Smooth muscle cell (in vitro differentiated cells): ENCODE data around the gene NPDC1. TPM values are rescaled to one million over a fixed set of nuclear protein-coding genes. Genes with fewer than 3 reads are reported as not detected.

Experiments used
- DNase-seq: peaks from one replicate; lab custom pipeline; 2025; ENCODE audit not compliant: unreplicated experiment; lab: John Stamatoyannopoulos, UW
- H2AFZ ChIP-seq: fragments of 200-600 bp; sonication (generic); 2 replicates; pipeline ENCODE4 v1.6.0; 2016; ENCODE audit warnings: antibody characterized with exemption, low read depth, mild to moderate bottlenecking
- H3F3A ChIP-seq: fragments of 200-600 bp; sonication (generic); 2 replicates; pipeline ENCODE4 v1.6.0; 2017; ENCODE audit warnings: antibody characterized with exemption, low read depth
- H3K27ac ChIP-seq: fragments of 200-600 bp; sonication (generic); 2 replicates; pipeline ENCODE4 v1.5.1; 2016; ENCODE audit warnings: low read depth, mild to moderate bottlenecking
- H3K27me3 ChIP-seq: fragments of 200-600 bp; sonication (generic); 2 replicates; pipeline ENCODE4 v1.6.1; 2016; ENCODE audit warnings: low read depth, mild to moderate bottlenecking
- H3K36me3 ChIP-seq: fragments of 200-600 bp; sonication (generic); 2 replicates; pipeline ENCODE4 v1.5.1; 2016; ENCODE audit warnings: low read depth
- H3K4me1 ChIP-seq: fragments of 200-600 bp; sonication (generic); 2 replicates; pipeline ENCODE4 v1.5.1; 2016; ENCODE audit warnings: low read depth
- H3K4me2 ChIP-seq: fragments of 200-600 bp; sonication (generic); 2 replicates; pipeline ENCODE4 v1.6.0; 2016; ENCODE audit warnings: mild to moderate bottlenecking
- H3K4me3 ChIP-seq: fragments of 200-600 bp; sonication (generic); 2 replicates; pipeline ENCODE4 v1.5.1; 2016; ENCODE audit warnings: mild to moderate bottlenecking
- H3K79me2 ChIP-seq: fragments of 200-600 bp; sonication (generic); 2 replicates; pipeline ENCODE4 v1.6.0; 2016; ENCODE audit warnings: low read depth, mild to moderate bottlenecking
- H3K9ac ChIP-seq: fragments of 200-600 bp; sonication (generic); 2 replicates; pipeline ENCODE4 v1.6.0; 2016; ENCODE audit warnings: low read depth
- H3K9me3 ChIP-seq: fragments of 200-600 bp; sonication (generic); replicated peaks from 2 replicates; pipeline ENCODE4 v1.5.1; 2016; ENCODE audit warnings: low read depth
- H4K20me1 ChIP-seq: fragments of 200-600 bp; sonication (generic); 2 replicates; pipeline ENCODE4 v1.6.0; 2016; ENCODE audit warnings: low read depth
- WGBS: methylation state at CpG from one replicate; pipeline ENCODE4 v1.1.7; 2016; ENCODE audit warnings: low lambda C conversion rate; 5-methylcytosine and 5-hydroxymethylcytosine counted together
- polyA plus RNA-seq: library from polyadenylated mRNA; unstranded; fragments of >200 nt; fragmentation: Nextera tagmentation; extraction: Ambion mirVana; gene quantifications from 2 replicates; pipeline ENCODE4 v1.2.1, GENCODE V29; 2016
- total RNA-seq: library from RNA; depleted of rRNA; stranded (reverse); fragments of >200 nt; gene quantifications from 2 replicates; pipeline ENCODE4 v1.2.3, GENCODE V29; 2014
- TF ChIP-seq, protein P1 (sequence below): fragments of 200-600 bp; sonication (generic); IDR thresholded peaks from 2 replicates; pipeline ENCODE4 v1.5.1; 2017; ENCODE audit warnings: borderline replicate concordance, mild to moderate bottlenecking, antibody characterized with exemption; ENCODE audit not compliant: insufficient read depth, poor library complexity, severe bottlenecking

NPDC1 gene
- total and polyA plus RNA-seq, 2 experiments from 2014 or later, result 9.9 to 19.3 TPM

- H3K4me2 ChIP-seq, result no peak overlapping the region
- TF ChIP-seq, protein P1, sequence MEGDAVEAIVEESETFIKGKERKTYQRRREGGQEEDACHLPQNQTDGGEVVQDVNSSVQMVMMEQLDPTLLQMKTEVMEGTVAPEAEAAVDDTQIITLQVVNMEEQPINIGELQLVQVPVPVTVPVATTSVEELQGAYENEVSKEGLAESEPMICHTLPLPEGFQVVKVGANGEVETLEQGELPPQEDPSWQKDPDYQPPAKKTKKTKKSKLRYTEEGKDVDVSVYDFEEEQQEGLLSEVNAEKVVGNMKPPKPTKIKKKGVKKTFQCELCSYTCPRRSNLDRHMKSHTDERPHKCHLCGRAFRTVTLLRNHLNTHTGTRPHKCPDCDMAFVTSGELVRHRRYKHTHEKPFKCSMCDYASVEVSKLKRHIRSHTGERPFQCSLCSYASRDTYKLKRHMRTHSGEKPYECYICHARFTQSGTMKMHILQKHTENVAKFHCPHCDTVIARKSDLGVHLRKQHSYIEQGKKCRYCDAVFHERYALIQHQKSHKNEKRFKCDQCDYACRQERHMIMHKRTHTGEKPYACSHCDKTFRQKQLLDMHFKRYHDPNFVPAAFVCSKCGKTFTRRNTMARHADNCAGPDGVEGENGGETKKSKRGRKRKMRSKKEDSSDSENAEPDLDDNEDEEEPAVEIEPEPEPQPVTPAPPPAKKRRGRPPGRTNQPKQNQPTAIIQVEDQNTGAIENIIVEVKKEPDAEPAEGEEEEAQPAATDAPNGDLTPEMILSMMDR, result no peak
These were observed 9.7 kb upstream of the NPDC1 start for GRCh38 chr9:137055385-137056364.

DNA sequence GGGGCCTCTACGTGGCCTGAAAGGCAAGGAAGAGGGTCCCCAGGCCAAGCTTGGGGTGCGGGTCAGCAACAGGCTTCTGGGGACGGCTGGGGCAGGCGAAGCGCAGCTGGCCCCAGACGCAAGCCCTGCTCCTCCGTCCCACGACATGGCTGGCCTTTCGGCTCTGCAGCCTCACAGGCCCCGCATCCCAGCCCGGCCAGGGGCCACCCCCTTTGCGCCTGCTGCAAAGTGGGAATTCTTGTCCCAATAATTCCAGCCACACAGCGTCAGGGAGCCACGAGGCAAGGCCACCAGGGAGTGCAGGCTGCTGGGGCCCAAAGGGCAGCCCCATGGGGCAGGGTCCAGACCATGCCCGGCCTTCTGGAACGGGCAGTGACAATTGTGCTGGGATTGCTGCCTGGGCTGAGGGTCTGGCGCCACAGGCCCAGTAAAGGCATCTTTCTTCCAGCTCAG lies 9.0 kb upstream of the NPDC1 start:
- WGBS, result 88% methylated on average over 10 of the region's 17 CpGs
- Histone ChIP-seq H4K20me1 (no peaks in the 10 kb centered on the region), H3K9me3 (no peaks in the 10 kb centered on the region), H3K4me1 (peaks cover 9% of the 10 kb centered on the region), H3F3A (no peaks in the 10 kb centered on the region), H3K4me3 (no peak overlapping the region), H3K9ac (no peak overlapping the region), H3K79me2 (no peaks in the 10 kb centered on the region), H3K27ac (no peak overlapping the region), H3K27me3 (peaks cover 47% of the 10 kb centered on the region), H2AFZ (no peak overlapping the region), H3K36me3 (no peaks in the 10 kb centered on the region), H3K4me2 (no peak overlapping the region)
- no peak for DNase-seq
- TF ChIP-seq, protein P1, result no peak

More at GRCh38 chr9:137055385-137056364, 9.7 kb upstream of the NPDC1 start:
- Histone ChIP-seq H3K9me3 (no peaks in the 10 kb centered on the region), H3K36me3 (no peaks in the 10 kb centered on the region), H2AFZ (no peak overlapping the region), H3K79me2 (no peaks in the 10 kb centered on the region), H3K27me3 (peaks cover 43% of the 10 kb centered on the region), H3K27ac (no peak overlapping the region), H4K20me1 (no peaks in the 10 kb centered on the region), H3F3A (no peaks in the 10 kb centered on the region), H3K4me3 (no peak overlapping the region), H3K4me1 (peaks cover 9% of the 10 kb centered on the region), H3K9ac (no peak overlapping the region)
- DNase-seq, result no peak
- WGBS, result 84% methylated on average over 27 of the region's 28 CpGs

DNA sequence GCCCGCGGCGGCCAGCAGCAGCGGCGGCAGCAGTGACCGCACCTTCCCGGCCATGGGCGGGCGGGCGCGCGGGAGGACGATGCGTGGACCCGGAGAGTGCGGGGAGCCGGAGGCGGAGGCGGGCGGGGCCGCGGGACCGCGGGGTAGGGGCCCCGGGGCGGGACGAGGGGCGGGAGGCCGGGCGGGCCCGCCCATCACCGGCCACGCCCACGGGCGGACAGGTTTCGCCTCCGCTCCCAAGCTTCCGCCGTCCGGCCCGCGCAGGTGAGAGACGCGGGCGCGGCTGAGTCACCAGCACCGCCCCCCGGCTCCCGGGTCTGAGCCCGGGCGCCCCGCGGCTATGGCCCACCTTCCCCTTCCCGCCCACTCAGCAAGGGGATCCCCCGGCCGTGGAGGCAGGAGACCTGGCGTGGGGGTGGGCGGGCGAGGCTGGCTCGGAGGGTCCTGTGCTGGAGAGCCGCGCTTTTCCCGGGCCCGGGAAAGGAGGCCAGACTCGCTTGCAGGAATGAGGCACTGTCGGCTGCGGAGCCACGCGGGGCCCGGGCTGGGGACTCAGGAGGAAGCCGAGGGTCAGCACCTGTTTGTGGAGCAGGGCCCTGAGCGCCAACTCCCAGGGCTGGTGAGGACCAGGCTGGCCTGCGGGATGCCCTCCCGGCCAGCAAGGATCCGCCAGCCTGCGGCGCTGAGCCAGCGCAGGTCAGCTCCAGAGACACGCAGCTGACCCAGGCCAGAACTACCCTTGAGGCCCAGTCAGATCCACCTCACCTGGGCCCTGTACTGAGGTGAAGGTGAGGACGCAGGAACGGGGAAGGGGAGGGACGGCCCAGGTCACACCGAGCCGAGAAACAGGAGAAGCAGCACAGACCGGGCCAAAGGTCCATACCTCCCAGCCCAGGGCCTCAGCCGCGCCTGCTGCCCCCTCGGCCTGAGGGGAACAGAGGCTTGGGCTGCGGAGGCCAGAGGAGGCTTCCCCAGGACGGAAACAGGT lies 8.3 kb upstream of the NPDC1 start, which contains the start of gene ENTPD2:
Gene ENTPD2 (minus strand): TSS at position 118 of the 988 bp plus-strand sequence. CDS start 64 bp downstream, at position 54.
- no peak within 1 kb of the TSS for H2AFZ ChIP-seq
- WGBS, result 37% methylated on average over 35 of the region's 90 CpGs
- no peaks in the 10 kb centered on the region for H3K79me2 ChIP-seq
- H3K36me3 ChIP-seq, result no peaks in the 10 kb centered on the region
- peaks cover 54% of the 10 kb centered on the region for H3K27me3 ChIP-seq
- H3K27ac ChIP-seq, result no peak within 1 kb of the TSS
- TF ChIP-seq, protein P1, result no peak
- H3K9me3 ChIP-seq, result no peaks in the 10 kb centered on the region
- no peaks in the 10 kb centered on the region for H3F3A ChIP-seq
- peak within 1 kb of the TSS; percentile 40 for H3K4me3 ChIP-seq
- H3K4me2 ChIP-seq, result peak within 1 kb of the TSS; percentile 83
- no peak for DNase-seq
- no peaks in the 10 kb centered on the region for H4K20me1 ChIP-seq
- no peak within 1 kb of the TSS for H3K9ac ChIP-seq
- H3K4me1 ChIP-seq, result peaks cover 9% of the 10 kb centered on the region
